ENCODE measurements around the gene ITPKB. TPM values are rescaled to one million over a fixed set of nuclear protein-coding genes. Genes with fewer than 3 reads are reported as not detected.

The ITPKB gene
- total and polyA plus RNA-seq, 2 of the 13 experiments (the other 11 are each of a cell fraction or from before 2014, with no cell fraction given), result not detected

- FAIRE-seq (no peak), DNase-seq (ENCODE audit: low spot score) (no peak), ATAC-seq (no peak)
- H3K79me2 ChIP-seq (ENCODE audit: insufficient read depth, low read length), result no peaks in the 10 kb centered on the region
- in situ Hi-C loops (cut with HindIII; ENCODE audit: extremely low pct_ligation_motif_present, low pct_unique_long_range_greater_than_20kb) (no loop called here), intact Hi-C loops (cut with micrococcal nuclease; ENCODE audit: unreplicated experiment) (no loop called here)
- H3K4me2 ChIP-seq (ENCODE audit: low read depth, low read length), result no peak overlapping the region
- peaks cover 2 to 42% of the 10 kb centered on the region in 2 experiments for H3K27me3 ChIP-seq (ENCODE audit: control insufficient read depth in 1 of 2, insufficient read depth in 2 of 2, low read length in 2 of 2)
- no peak for TF ChIP-seq ZBTB37 (CRISPR knock-in tag; IDR thresholded peaks at IDR 0.05)
- peak; percentile 82 to 87 for TF ChIP-seq MAFK (conservative IDR thresholded peaks at IDR 0.05 in 1 of 2, IDR thresholded peaks at IDR 0.05 in 1 of 2; ENCODE audit: low read length in 2 of 2)
- TF ChIP-seq MAFF (IDR thresholded peaks at IDR 0.05; ENCODE audit: low read depth, low read length), result peak; percentile 77
- no peak for TF ChIP-seq MED1 (CRISPR knock-in tag; IDR thresholded peaks at IDR 0.05)
- no peaks in the 10 kb centered on the region for H3K36me3 ChIP-seq (replicated peaks in 1 of 2; ENCODE audit: control insufficient read depth in 1 of 2, insufficient read depth in 2 of 2, low read length in 2 of 2)
- CTCF ChIA-PET (ENCODE audit: low intra/inter-chr PET ratio, low total read pairs), result no interaction called here
- POLR2A ChIA-PET, result no interaction called here
- BruUV-seq (replicated peaks), result no TSS peak
- no peaks in the 10 kb centered on the region for H3K9me3 ChIP-seq (ENCODE audit: low read length)
- WGBS (ENCODE audit: low lambda C conversion rate), result 28% methylated on average over 5 of the region's 6 CpGs
- H2AFZ ChIP-seq (ENCODE audit: low read length), result no peak overlapping the region
- H3K9ac ChIP-seq (ENCODE audit: insufficient read depth, low read depth, low read length), result no peak overlapping the region
- H3K4me3 ChIP-seq (replicated peaks in 1 of 3; ENCODE audit: insufficient read depth in 1 of 3, low read depth in 2 of 3, low read length in 3 of 3), result no peak overlapping the region
- H4K20me1 ChIP-seq (ENCODE audit: insufficient read depth, low read length), result no peaks in the 10 kb centered on the region
- no peak overlapping the region for H3K27ac ChIP-seq (ENCODE audit: extremely low read length, insufficient read depth, low read length)
- H3K4me1 ChIP-seq (ENCODE audit: insufficient read depth, low read length), result no peaks in the 10 kb centered on the region
These were observed 10.6 kb downstream of the ITPKB start for GRCh38 chr1:226728448-226728847.

- in situ Hi-C loops (cut with HindIII; ENCODE audit: extremely low pct_ligation_motif_present, low pct_unique_long_range_greater_than_20kb) (no loop called here), intact Hi-C loops (cut with micrococcal nuclease; ENCODE audit: unreplicated experiment) (no loop called here)
- Histone ChIP-seq H3K9ac (ENCODE audit: insufficient read depth, low read depth, low read length) (no peak overlapping the region), H3K27me3 (ENCODE audit: control insufficient read depth in 1 of 2, insufficient read depth in 2 of 2, low read length in 2 of 2) (peaks cover 2 to 37% of the 10 kb centered on the region in 2 experiments; a peak in 4 of 5 replicates), H2AFZ (ENCODE audit: low read length) (no peak overlapping the region), H3K4me1 (ENCODE audit: insufficient read depth, low read length) (no peaks in the 10 kb centered on the region), H3K79me2 (ENCODE audit: insufficient read depth, low read length) (no peaks in the 10 kb centered on the region), H3K27ac (ENCODE audit: extremely low read length, insufficient read depth, low read length) (no peak overlapping the region), H3K4me3 (replicated peaks in 1 of 3; ENCODE audit: insufficient read depth in 1 of 3, low read depth in 2 of 3, low read length in 3 of 3) (no peak overlapping the region), H3K36me3 (replicated peaks in 1 of 2; ENCODE audit: control insufficient read depth in 1 of 2, insufficient read depth in 2 of 2, low read length in 2 of 2) (no peaks in the 10 kb centered on the region), H3K4me2 (ENCODE audit: low read depth, low read length) (no peak overlapping the region), H3K9me3 (ENCODE audit: low read length) (no peaks in the 10 kb centered on the region), H4K20me1 (ENCODE audit: insufficient read depth, low read length) (no peaks in the 10 kb centered on the region)
- no peak for ATAC-seq
- DNase-seq (ENCODE audit: low spot score), result no peak
- POLR2A ChIA-PET, result no interaction called here
- BruUV-seq (replicated peaks), result no TSS peak
- WGBS (ENCODE audit: low lambda C conversion rate), result 14% methylated on average over 4 of the region's 4 CpGs
- CTCF ChIA-PET (ENCODE audit: low intra/inter-chr PET ratio, low total read pairs), result no interaction called here
- FAIRE-seq, result no peak
- no peak for TF ChIP-seq CERS6 (CRISPR knock-in tag; IDR thresholded peaks at IDR 0.05)
- no peak for TF ChIP-seq ZNF646 (CRISPR knock-in tag; IDR thresholded peaks at IDR 0.05)
- TF ChIP-seq MTF2 (CRISPR knock-in tag; IDR thresholded peaks at IDR 0.05; ENCODE audit: borderline replicate concordance), result no peak
- no peak for TF ChIP-seq JDP2 (CRISPR knock-in tag; IDR thresholded peaks at IDR 0.05; ENCODE audit: borderline replicate concordance)
- no peak for TF ChIP-seq ZSCAN9 (CRISPR knock-in tag; IDR thresholded peaks at IDR 0.05; ENCODE audit: borderline replicate concordance)
These were observed 13.2 kb downstream of the ITPKB start for GRCh38 chr1:226725897-226726267.
